Inferior parietal cortex (tissue), 1 donor: Measurements from ENCODE around the gene PARD3B.

Experiments
- DNase-seq: peaks from one replicate; pipeline ENCODE4 v3.0.0-alpha.2; 2016; ENCODE audit errors: extremely low spot score

Gene PARD3B

GRCh38 chr2:204696124-204696523, 150.8 kb downstream of the PARD3B start:
- DNase-seq, result no peak

- no peak for DNase-seq
These were observed 160.1 kb downstream of the PARD3B start for GRCh38 chr2:204705243-204705932.

- no peak for DNase-seq
These were observed 161.7 kb downstream of the PARD3B start for GRCh38 chr2:204706939-204707338.

- no peak for DNase-seq
These were observed 167.9 kb downstream of the PARD3B start for GRCh38 chr2:204713211-204713610.

- no peak for DNase-seq
These were observed 170.1 kb downstream of the PARD3B start for GRCh38 chr2:204715361-204715760.

GRCh38 chr2:204717591-204717990, 172.3 kb downstream of the PARD3B start:
- no peak for DNase-seq

- no peak for DNase-seq
These were observed 173.3 kb downstream of the PARD3B start for GRCh38 chr2:204718607-204719006.

GRCh38 chr2:204720874-204721273, 175.6 kb downstream of the PARD3B start:
- DNase-seq, result no peak

GRCh38 chr2:204722207-204722606, 176.9 kb downstream of the PARD3B start:
- no peak for DNase-seq

- no peak for DNase-seq
These were observed 177.4 kb downstream of the PARD3B start for GRCh38 chr2:204722691-204723090.

- DNase-seq, result no peak
These were observed 180.6 kb downstream of the PARD3B start for GRCh38 chr2:204725693-204726360.

GRCh38 chr2:204726831-204727230, 181.6 kb downstream of the PARD3B start:
- no peak for DNase-seq

GRCh38 chr2:204727368-204727767, 182.1 kb downstream of the PARD3B start:
- no peak for DNase-seq

GRCh38 chr2:204730603-204731002, 185.3 kb downstream of the PARD3B start:
- DNase-seq, result no peak

- no peak for DNase-seq
These were observed 186.7 kb downstream of the PARD3B start for GRCh38 chr2:204732019-204732418.

- no peak for DNase-seq
These were observed 192.0 kb downstream of the PARD3B start for GRCh38 chr2:204737296-204737695.

GRCh38 chr2:204738721-204739120, 193.4 kb downstream of the PARD3B start:
- no peak for DNase-seq

GRCh38 chr2:204743393-204743960, 198.2 kb downstream of the PARD3B start:
- no peak for DNase-seq

GRCh38 chr2:204744506-204744905, 199.2 kb downstream of the PARD3B start:
- no peak for DNase-seq

- DNase-seq, result no peak
These were observed 203.0 kb downstream of the PARD3B start for GRCh38 chr2:204748286-204748685.

- DNase-seq, result no peak
These were observed 204.0 kb downstream of the PARD3B start for GRCh38 chr2:204749319-204749718.

- DNase-seq, result no peak
These were observed 205.1 kb downstream of the PARD3B start for GRCh38 chr2:204750389-204750788.

- DNase-seq, result no peak
These were observed 206.2 kb downstream of the PARD3B start for GRCh38 chr2:204751472-204751871.
